Vagina (tissue), 2 donors: ENCODE results near the gene MICAL3.

Source experiments
- POLR2A ChIP-seq, 2 donors: fragments of 450-650 bp; IDR thresholded peaks; one replicate each; pipeline ENCODE4 v1.6.1; 2017; ENCODE audit warnings: antibody characterized with exemption in 2 of 2, mild to moderate bottlenecking in 2 of 2, moderate library complexity in 2 of 2
- TF ChIP-seq, protein P1 (sequence below), 3 experiments: fragments of 450-650 bp in 2 of 3; fragments of 200-600 bp in 1 of 3; sonication (generic) in 1 of 3; IDR thresholded peaks; one replicate each; pipeline ENCODE4 v1.5.1; 2017 to 2019; ENCODE audit warnings: antibody characterized with exemption in 3 of 3, mild to moderate bottlenecking in 2 of 3, moderate library complexity in 2 of 3

GRCh38 chr22:18035751-18036150 is 11.4 kb upstream of the MICAL3 start:
- TF ChIP-seq POLR2A (IDR thresholded peaks at IDR 0.05), result no peak
- TF ChIP-seq, protein P1, sequence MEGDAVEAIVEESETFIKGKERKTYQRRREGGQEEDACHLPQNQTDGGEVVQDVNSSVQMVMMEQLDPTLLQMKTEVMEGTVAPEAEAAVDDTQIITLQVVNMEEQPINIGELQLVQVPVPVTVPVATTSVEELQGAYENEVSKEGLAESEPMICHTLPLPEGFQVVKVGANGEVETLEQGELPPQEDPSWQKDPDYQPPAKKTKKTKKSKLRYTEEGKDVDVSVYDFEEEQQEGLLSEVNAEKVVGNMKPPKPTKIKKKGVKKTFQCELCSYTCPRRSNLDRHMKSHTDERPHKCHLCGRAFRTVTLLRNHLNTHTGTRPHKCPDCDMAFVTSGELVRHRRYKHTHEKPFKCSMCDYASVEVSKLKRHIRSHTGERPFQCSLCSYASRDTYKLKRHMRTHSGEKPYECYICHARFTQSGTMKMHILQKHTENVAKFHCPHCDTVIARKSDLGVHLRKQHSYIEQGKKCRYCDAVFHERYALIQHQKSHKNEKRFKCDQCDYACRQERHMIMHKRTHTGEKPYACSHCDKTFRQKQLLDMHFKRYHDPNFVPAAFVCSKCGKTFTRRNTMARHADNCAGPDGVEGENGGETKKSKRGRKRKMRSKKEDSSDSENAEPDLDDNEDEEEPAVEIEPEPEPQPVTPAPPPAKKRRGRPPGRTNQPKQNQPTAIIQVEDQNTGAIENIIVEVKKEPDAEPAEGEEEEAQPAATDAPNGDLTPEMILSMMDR (IDR thresholded peaks at IDR 0.05), result no peak
